SU-DHL-6 (cell line): ENCODE measurements around the gene DIS3L.

Experiments
- H2AFZ ChIP-seq: fragments of 200-600 bp; sonication (generic); 2 replicates; pipeline ENCODE4 v1.6.1; 2014; ENCODE audit warnings: low read depth, mild to moderate bottlenecking, moderate library complexity, mixed read lengths, antibody characterized with exemption, low read length; ENCODE audit not compliant: severe bottlenecking
- H3F3A ChIP-seq: fragments of 200-600 bp; shearing (Covaris generic); 2 replicates; pipeline ENCODE4 v1.6.0; 2016; ENCODE audit warnings: antibody characterized with exemption, mild to moderate bottlenecking; ENCODE audit not compliant: insufficient read depth
- H3K27ac ChIP-seq: fragments of 200-600 bp; sonication (generic); 2 replicates; pipeline ENCODE4 v1.5.1; 2016; ENCODE audit warnings: low read depth, mild to moderate bottlenecking, low read length, moderate library complexity, mixed read lengths
- H3K27me3 ChIP-seq: fragments of 200-600 bp; sonication (generic), shearing (Covaris generic); 2 replicates; pipeline ENCODE4 v1.6.0; 2014; ENCODE audit warnings: mild to moderate bottlenecking, low read length
- H3K36me3 ChIP-seq: fragments of 200-600 bp; sonication (generic); 2 replicates; pipeline ENCODE4 v1.6.1; 2014; ENCODE audit warnings: mild to moderate bottlenecking, low read length, mixed read lengths
- H3K4me2 ChIP-seq: fragments of 300-600, 200-600 bp; shearing (Covaris generic), sonication (generic); 2 replicates; pipeline ENCODE4 v1.6.0; 2014; ENCODE audit warnings: low read length, low read depth, mild to moderate bottlenecking; ENCODE audit not compliant: poor library complexity, severe bottlenecking
- H3K4me3 ChIP-seq: fragments of 200-600 bp; sonication (generic); 2 replicates; pipeline ENCODE4 v1.5.1; 2014; ENCODE audit warnings: antibody characterized with exemption, low read length, mild to moderate bottlenecking, mixed read lengths; ENCODE audit not compliant: insufficient read depth, poor library complexity, severe bottlenecking
- H3K79me2 ChIP-seq: fragments of 200-600 bp; sonication (generic); 2 replicates; pipeline ENCODE4 v1.6.1; 2014; ENCODE audit warnings: mild to moderate bottlenecking, low read length, moderate library complexity; ENCODE audit not compliant: insufficient read depth
- H3K9ac ChIP-seq: fragments of 200-600 bp; sonication (generic); 2 replicates; pipeline ENCODE4 v1.7.0; 2014; ENCODE audit warnings: mild to moderate bottlenecking, low read length
- H3K9me2 ChIP-seq: fragments of 200-600 bp; sonication (generic); replicated peaks from 2 replicates; pipeline ENCODE4 v1.6.1; 2014; ENCODE audit warnings: low read length; ENCODE audit not compliant: insufficient read depth
- H3K9me3 ChIP-seq: fragments of 200-600 bp; sonication (generic); 2 replicates; pipeline ENCODE4 v1.6.1; 2014; ENCODE audit warnings: low read length, mixed read lengths; ENCODE audit not compliant: insufficient read depth
- H4K20me1 ChIP-seq: fragments of 200-600 bp; sonication (generic); 2 replicates; pipeline ENCODE4 v1.6.1; 2014; ENCODE audit warnings: low read depth, mild to moderate bottlenecking, antibody characterized with exemption, low read length, moderate library complexity, mixed read lengths
- CTCF ChIP-seq: fragments of 200-600 bp; sonication (generic); IDR thresholded peaks from one replicate; pipeline ENCODE4 v1.5.1; 2017; ENCODE audit warnings: antibody characterized with exemption, mild to moderate bottlenecking, low read length, moderate library complexity; ENCODE audit not compliant: insufficient read depth, poor library complexity, severe bottlenecking
- EZH2phosphoT487 ChIP-seq: fragments of 200-600 bp; sonication (generic), shearing (Covaris generic); conservative IDR thresholded peaks from 2 replicates; pipeline ENCODE4 v1.6.1; 2018; ENCODE audit warnings: mild to moderate bottlenecking, antibody characterized with exemption, low read length, moderate library complexity, mixed read lengths

DIS3L gene

GRCh38 chr15:66323312-66323928, 30.1 kb downstream of the DIS3L start:
- H3K4me2 ChIP-seq: no peak overlapping the region
- H3K27me3 ChIP-seq: no peaks in the 10 kb centered on the region
- no peak overlapping the region for H2AFZ ChIP-seq
- H3K36me3 ChIP-seq: peaks cover 25% of the 10 kb centered on the region; the same call in 1 of the 2 replicates
- no peaks in the 10 kb centered on the region for H3F3A ChIP-seq
- no peak overlapping the region for H3K9ac ChIP-seq
- H4K20me1 ChIP-seq: no peaks in the 10 kb centered on the region
- H3K79me2 ChIP-seq: no peaks in the 10 kb centered on the region
- H3K9me3 ChIP-seq: no peaks in the 10 kb centered on the region
- no peak overlapping the region for H3K27ac ChIP-seq
- no peak for TF ChIP-seq EZH2phosphoT487
- TF ChIP-seq CTCF: no peak
- no peaks in the 10 kb centered on the region for H3K9me2 ChIP-seq
- H3K4me3 ChIP-seq: no peak overlapping the region

- peaks cover 34% of the 10 kb centered on the region; the same call in 1 of the 2 replicates for H3K36me3 ChIP-seq
- H4K20me1 ChIP-seq: no peaks in the 10 kb centered on the region
- H3K9me3 ChIP-seq: no peaks in the 10 kb centered on the region
- no peak overlapping the region for H2AFZ ChIP-seq
- no peak overlapping the region for H3K4me3 ChIP-seq
- H3K79me2 ChIP-seq: no peaks in the 10 kb centered on the region
- no peaks in the 10 kb centered on the region for H3K9me2 ChIP-seq
- H3K9ac ChIP-seq: no peak overlapping the region
- H3K27ac ChIP-seq: no peak overlapping the region
- no peaks in the 10 kb centered on the region for H3K27me3 ChIP-seq
- TF ChIP-seq CTCF (no peak), EZH2phosphoT487 (no peak)
- no peak overlapping the region for H3K4me2 ChIP-seq
- 0 out of 2 replicates have a peak, but pooled peaks cover 4% of the 10 kb centered on the region for H3F3A ChIP-seq
Observed at GRCh38 chr15:66326051-66326450, 32.7 kb downstream of the DIS3L start.

- Histone ChIP-seq H3K27ac (no peak overlapping the region), H3K36me3 (peaks cover 38% of the 10 kb centered on the region; the same call in 1 of the 2 replicates)
Observed at GRCh38 chr15:66327736-66328135, 34.4 kb downstream of the DIS3L start.

More at GRCh38 chr15:66327736-66328135, 34.4 kb downstream of the DIS3L start:
- Histone ChIP-seq H3K9ac (no peak overlapping the region), H3K27me3 (no peaks in the 10 kb centered on the region), H3K4me3 (no peak overlapping the region), H3K79me2 (no peaks in the 10 kb centered on the region), H3K9me2 (no peaks in the 10 kb centered on the region), H2AFZ (no peak overlapping the region), H3F3A (peaks cover 10% of the 10 kb centered on the region; the same call in 1 of the 2 replicates), H3K4me2 (no peak overlapping the region), H4K20me1 (no peaks in the 10 kb centered on the region), H3K9me3 (no peaks in the 10 kb centered on the region)
- TF ChIP-seq CTCF (no peak), EZH2phosphoT487 (no peak)
